NB4 (cell line): ENCODE data around the gene UBALD2.

ENCODE experiments used
- POLR2A ChIP-seq: IDR thresholded peaks from 2 replicates; pipeline ENCODE4 v1.6.1; 2011; ENCODE audit warnings: mild to moderate bottlenecking; ENCODE audit not compliant: insufficient read length; ENCODE audit errors: extremely low read depth
- TF ChIP-seq, protein P1 (sequence below): IDR thresholded peaks from one replicate; pipeline ENCODE4 v1.5.1; 2012; ENCODE audit warnings: low read depth, low read length

DNA sequence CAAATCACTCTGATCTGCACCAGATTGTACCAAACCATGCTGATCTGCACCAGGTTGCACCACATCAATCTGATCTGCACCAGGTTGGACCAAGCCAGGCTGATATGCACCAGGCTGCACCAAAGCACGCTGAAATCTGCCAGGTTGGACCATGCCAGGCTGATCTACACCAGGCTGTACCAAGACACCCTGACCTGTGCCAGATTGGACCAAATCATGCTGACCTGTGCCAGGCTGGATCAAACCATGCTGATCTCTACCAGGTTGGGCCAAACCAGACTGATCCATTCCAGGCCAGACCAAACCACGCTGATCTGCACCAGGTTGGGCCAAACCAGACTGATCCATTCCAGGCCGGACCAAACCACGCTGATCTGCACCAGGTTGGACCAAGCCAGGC is 27.4 kb downstream of the UBALD2 start:
- TF ChIP-seq, protein P1, sequence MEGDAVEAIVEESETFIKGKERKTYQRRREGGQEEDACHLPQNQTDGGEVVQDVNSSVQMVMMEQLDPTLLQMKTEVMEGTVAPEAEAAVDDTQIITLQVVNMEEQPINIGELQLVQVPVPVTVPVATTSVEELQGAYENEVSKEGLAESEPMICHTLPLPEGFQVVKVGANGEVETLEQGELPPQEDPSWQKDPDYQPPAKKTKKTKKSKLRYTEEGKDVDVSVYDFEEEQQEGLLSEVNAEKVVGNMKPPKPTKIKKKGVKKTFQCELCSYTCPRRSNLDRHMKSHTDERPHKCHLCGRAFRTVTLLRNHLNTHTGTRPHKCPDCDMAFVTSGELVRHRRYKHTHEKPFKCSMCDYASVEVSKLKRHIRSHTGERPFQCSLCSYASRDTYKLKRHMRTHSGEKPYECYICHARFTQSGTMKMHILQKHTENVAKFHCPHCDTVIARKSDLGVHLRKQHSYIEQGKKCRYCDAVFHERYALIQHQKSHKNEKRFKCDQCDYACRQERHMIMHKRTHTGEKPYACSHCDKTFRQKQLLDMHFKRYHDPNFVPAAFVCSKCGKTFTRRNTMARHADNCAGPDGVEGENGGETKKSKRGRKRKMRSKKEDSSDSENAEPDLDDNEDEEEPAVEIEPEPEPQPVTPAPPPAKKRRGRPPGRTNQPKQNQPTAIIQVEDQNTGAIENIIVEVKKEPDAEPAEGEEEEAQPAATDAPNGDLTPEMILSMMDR, result no peak
- TF ChIP-seq POLR2A, result no peak
